Lung (tissue), 12 donors: ENCODE data around the gene MAGI2. TPM values are rescaled to one million over a fixed set of nuclear protein-coding genes. Genes with fewer than 3 reads are reported as not detected.

Experiments used
- ATAC-seq: fragments of 200-7000 bp; cut with Tn5 transposase; one replicate; pipeline ENCODE4 v1.9.1; 2020; ENCODE audit warnings: moderate number of reproducible peaks; ENCODE audit not compliant: insufficient read depth, low FRiP score
- DNase-seq, 3 donors: peaks; one replicate each; pipeline ENCODE4 v3.0.0-alpha.2; 2013 to 2017
- H3K27ac ChIP-seq, 2 donors: one replicate each; pipeline ENCODE4 v1.5.1; 2013; ENCODE audit warnings: mild to moderate bottlenecking in 2 of 2, moderate library complexity in 2 of 2, control low read depth in 1 of 2, inconsistent platforms in 1 of 2, low read depth in 1 of 2, low read length in 1 of 2
- H3K27me3 ChIP-seq, 3 donors: one replicate each; pipeline ENCODE4 v1.5.1; 2013; ENCODE audit warnings: low read length in 2 of 3; ENCODE audit not compliant: control insufficient read depth in 3 of 3, insufficient read depth in 3 of 3
- H3K36me3 ChIP-seq, 4 donors: one replicate each; pipeline ENCODE4 v1.5.1; 2013; ENCODE audit warnings: low read length in 4 of 4, mild to moderate bottlenecking in 1 of 4, moderate library complexity in 1 of 4; ENCODE audit not compliant: control insufficient read depth in 4 of 4, insufficient read depth in 4 of 4
- H3K4me1 ChIP-seq, 5 donors: one replicate each; pipeline ENCODE4 v1.5.1; 2013; ENCODE audit warnings: low read length in 5 of 5, mild to moderate bottlenecking in 2 of 5, moderate library complexity in 1 of 5; ENCODE audit not compliant: control insufficient read depth in 5 of 5, insufficient read depth in 5 of 5
- H3K4me3 ChIP-seq: one replicate; pipeline ENCODE4 v1.5.1; 2013; ENCODE audit warnings: mild to moderate bottlenecking, control low read depth, moderate library complexity
- H3K9ac ChIP-seq, 2 donors: one replicate each; pipeline ENCODE4 v1.5.1; 2013; ENCODE audit warnings: low read length in 2 of 2, control low read depth in 1 of 2; ENCODE audit not compliant: insufficient read depth in 1 of 2
- H3K9me3 ChIP-seq, 4 donors: one replicate each; pipeline ENCODE4 v1.5.1; 2013; ENCODE audit warnings: low read length in 3 of 4, mild to moderate bottlenecking in 1 of 4, moderate library complexity in 1 of 4; ENCODE audit not compliant: control insufficient read depth in 4 of 4, insufficient read depth in 3 of 4
- WGBS, 2 donors: extraction: QIAGEN DNeasy Blood & Tissue Kit; methylation state at CpG; one replicate each; pipeline ENCODE4 v1.1.7; 2013; 5-methylcytosine and 5-hydroxymethylcytosine counted together
- polyA plus RNA-seq, 2 donors: library from polyadenylated mRNA; stranded (reverse); fragments of 200-250 nt; gene quantifications; one replicate each; pipeline ENCODE4 v1.2.1, GENCODE V29; 2013
- total RNA-seq, 2 donors: library from RNA; depleted of rRNA in 1 of 2; stranded (reverse); fragments of >200 nt in 1 of 2; gene quantifications; one replicate each; pipeline ENCODE4 v1.2.1, GENCODE V29; 2014 to 2021
- TF ChIP-seq, protein P1 (sequence below): IDR thresholded peaks from 2 replicates; pipeline ENCODE4 v1.5.1; 2012; ENCODE audit warnings: mild to moderate bottlenecking; ENCODE audit errors: control extremely low read depth, extremely low read depth
- donor health status: control.
- donor health status: control.
- donor health status: Bipolar disorder and iron deficiency.
- donor health status: healthy.
- donor health status: DM: yes; HTN: yes; CAD: no.

Gene MAGI2
- total and polyA plus RNA-seq, 4 donors: 0.94 to 18.0 (median 5.3) TPM

GRCh38 chr7:78444267-78444666, 1009.2 kb downstream of the MAGI2 start:
- ATAC-seq (no peak), DNase-seq (no peak)
- 28 to 78% methylated on average over 2 of the region's 2 CpGs for WGBS, 2 donors
- Histone ChIP-seq H3K9me3 (no peaks in the 10 kb centered on the region), H3K36me3 (no peaks in the 10 kb centered on the region), H3K27me3 (no peaks in the 10 kb centered on the region), H3K4me3 (no peak overlapping the region), H3K9ac (no peak overlapping the region), H3K4me1 (no peaks in the 10 kb centered on the region), H3K27ac (no peak overlapping the region)
- TF ChIP-seq, protein P1, sequence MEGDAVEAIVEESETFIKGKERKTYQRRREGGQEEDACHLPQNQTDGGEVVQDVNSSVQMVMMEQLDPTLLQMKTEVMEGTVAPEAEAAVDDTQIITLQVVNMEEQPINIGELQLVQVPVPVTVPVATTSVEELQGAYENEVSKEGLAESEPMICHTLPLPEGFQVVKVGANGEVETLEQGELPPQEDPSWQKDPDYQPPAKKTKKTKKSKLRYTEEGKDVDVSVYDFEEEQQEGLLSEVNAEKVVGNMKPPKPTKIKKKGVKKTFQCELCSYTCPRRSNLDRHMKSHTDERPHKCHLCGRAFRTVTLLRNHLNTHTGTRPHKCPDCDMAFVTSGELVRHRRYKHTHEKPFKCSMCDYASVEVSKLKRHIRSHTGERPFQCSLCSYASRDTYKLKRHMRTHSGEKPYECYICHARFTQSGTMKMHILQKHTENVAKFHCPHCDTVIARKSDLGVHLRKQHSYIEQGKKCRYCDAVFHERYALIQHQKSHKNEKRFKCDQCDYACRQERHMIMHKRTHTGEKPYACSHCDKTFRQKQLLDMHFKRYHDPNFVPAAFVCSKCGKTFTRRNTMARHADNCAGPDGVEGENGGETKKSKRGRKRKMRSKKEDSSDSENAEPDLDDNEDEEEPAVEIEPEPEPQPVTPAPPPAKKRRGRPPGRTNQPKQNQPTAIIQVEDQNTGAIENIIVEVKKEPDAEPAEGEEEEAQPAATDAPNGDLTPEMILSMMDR: no peak

- H3K4me3 ChIP-seq: no peak overlapping the region
- H3K36me3 ChIP-seq: no peaks in the 10 kb centered on the region
- H3K9ac ChIP-seq: no peak overlapping the region
- DNase-seq: no peak
- WGBS, 2 donors: 69 to 71% methylated on average over 4 of the region's 4 CpGs
- no peaks in the 10 kb centered on the region for H3K4me1 ChIP-seq
- H3K27me3 ChIP-seq: no peaks in the 10 kb centered on the region
- ATAC-seq: no peak
- TF ChIP-seq, protein P1: no peak
- no peak overlapping the region for H3K27ac ChIP-seq
- H3K9me3 ChIP-seq: no peaks in the 10 kb centered on the region
Observed at GRCh38 chr7:78443811-78444210, 1009.7 kb downstream of the MAGI2 start.

- no peak overlapping the region for H3K4me3 ChIP-seq
- H3K27me3 ChIP-seq: no peaks in the 10 kb centered on the region
- ATAC-seq (no peak), DNase-seq (no peak)
- TF ChIP-seq, protein P1: no peak
- 66 to 74% methylated on average over 2 of the region's 2 CpGs for WGBS, 2 donors
- H3K36me3 ChIP-seq: no peaks in the 10 kb centered on the region
- no peak overlapping the region for H3K27ac ChIP-seq
- no peaks in the 10 kb centered on the region for H3K4me1 ChIP-seq
- no peak overlapping the region for H3K9ac ChIP-seq
- no peaks in the 10 kb centered on the region for H3K9me3 ChIP-seq
Observed at GRCh38 chr7:78441737-78442136, 1011.7 kb downstream of the MAGI2 start.

GRCh38 chr7:78438433-78438832, 1015.0 kb downstream of the MAGI2 start:
- 88 to 89% methylated on average over 7 of the region's 7 CpGs for WGBS, 2 donors
- no peaks in the 10 kb centered on the region for H3K9me3 ChIP-seq
- no peak overlapping the region for H3K4me3 ChIP-seq
- TF ChIP-seq, protein P1: no peak
- no peaks in the 10 kb centered on the region for H3K36me3 ChIP-seq
- no peak for ATAC-seq
- no peak overlapping the region for H3K27ac ChIP-seq
- peaks cover 0 to 1% (median 0%) of the 10 kb centered on the region in 5 donors for H3K4me1 ChIP-seq
- H3K27me3 ChIP-seq: no peaks in the 10 kb centered on the region
- no peak overlapping the region for H3K9ac ChIP-seq
- no peak for DNase-seq
